OCI-LY1 (cell line): Measurements from ENCODE around the gene EIF5A.

Source experiments
- H2AFZ ChIP-seq: fragments of 200-600 bp; sonication (generic), shearing (Covaris generic); 2 replicates; pipeline ENCODE4 v1.6.0; 2014; ENCODE audit warnings: antibody characterized with exemption, mild to moderate bottlenecking, low read length
- H3F3A ChIP-seq: fragments of 200-600 bp; sonication (generic), shearing (Covaris generic); 2 replicates; pipeline ENCODE4 v1.6.0; 2014; ENCODE audit warnings: mild to moderate bottlenecking, antibody characterized with exemption, low read length, moderate library complexity; ENCODE audit not compliant: insufficient read depth
- H3K27ac ChIP-seq: fragments of 200-600 bp; sonication (generic); 2 replicates; pipeline ENCODE4 v1.5.1; 2014; ENCODE audit warnings: low read length, mixed run types, mild to moderate bottlenecking, low read depth; ENCODE audit not compliant: poor library complexity, severe bottlenecking
- H3K27me3 ChIP-seq: fragments of 200-600 bp; sonication (generic); 2 replicates; pipeline ENCODE4 v1.6.0; 2014; ENCODE audit warnings: antibody characterized with exemption, mild to moderate bottlenecking, low read length, moderate library complexity; ENCODE audit not compliant: insufficient read depth
- H3K36me3 ChIP-seq: fragments of 200-600 bp; sonication (generic); 2 replicates; pipeline ENCODE4 v1.6.1; 2014; ENCODE audit warnings: mild to moderate bottlenecking, antibody characterized with exemption, low read length, moderate library complexity, mixed read lengths; ENCODE audit not compliant: insufficient read depth
- H3K4me1 ChIP-seq: fragments of 200-600 bp; sonication (generic); 2 replicates; pipeline ENCODE4 v1.5.1; 2014; ENCODE audit warnings: mild to moderate bottlenecking, low read length, moderate library complexity; ENCODE audit not compliant: insufficient read depth, severe bottlenecking
- H3K4me2 ChIP-seq: fragments of 200-600 bp; sonication (generic), shearing (Covaris generic); 2 replicates; pipeline ENCODE4 v1.6.1; 2014; ENCODE audit warnings: low read length
- H3K4me3 ChIP-seq: fragments of 200-600 bp; sonication (generic); 2 replicates; pipeline ENCODE4 v1.5.1; 2014; ENCODE audit warnings: low read length, low read depth, mild to moderate bottlenecking, mixed read lengths; ENCODE audit not compliant: poor library complexity, severe bottlenecking
- H3K79me2 ChIP-seq: fragments of 200-600 bp; shearing (Covaris generic); 2 replicates; pipeline ENCODE4 v1.6.1; 2016; ENCODE audit warnings: mixed run types, low read length, mixed read lengths; ENCODE audit not compliant: insufficient read depth
- H3K9ac ChIP-seq: fragments of 200-600 bp; sonication (generic), shearing (Covaris generic); 2 replicates; pipeline ENCODE4 v1.6.1; 2014; ENCODE audit warnings: mild to moderate bottlenecking, low read length, mixed read lengths
- H3K9me2 ChIP-seq: fragments of 200-600 bp; sonication (generic), shearing (Covaris generic); 2 replicates; pipeline ENCODE4 v1.6.1; 2014; ENCODE audit warnings: low read depth, mild to moderate bottlenecking, low read length, mixed read lengths
- H3K9me3 ChIP-seq: fragments of 200-600 bp; shearing (Covaris generic); 2 replicates; pipeline ENCODE4 v1.6.1; 2014; ENCODE audit warnings: low read length, mixed read lengths
- H4K20me1 ChIP-seq: fragments of 200-600 bp; sonication (generic), shearing (Covaris generic); 2 replicates; pipeline ENCODE4 v1.6.0; 2016; ENCODE audit warnings: mild to moderate bottlenecking, low read length; ENCODE audit not compliant: insufficient read depth
- CTCF ChIP-seq: fragments of 200-600 bp; sonication (generic), shearing (Covaris generic); IDR thresholded peaks from 2 replicates; pipeline ENCODE4 v1.5.1; 2017; ENCODE audit warnings: mild to moderate bottlenecking, antibody characterized with exemption, low read length, moderate library complexity, mixed read lengths
- EZH2 ChIP-seq: fragments of 200-600 bp; sonication (generic), shearing (Covaris generic); IDR thresholded peaks from 2 replicates; pipeline ENCODE4 v1.8.0; 2017; ENCODE audit warnings: borderline replicate concordance, mixed run types, mild to moderate bottlenecking, antibody characterized with exemption, low read length, moderate library complexity, mixed read lengths

The EIF5A gene

DNA sequence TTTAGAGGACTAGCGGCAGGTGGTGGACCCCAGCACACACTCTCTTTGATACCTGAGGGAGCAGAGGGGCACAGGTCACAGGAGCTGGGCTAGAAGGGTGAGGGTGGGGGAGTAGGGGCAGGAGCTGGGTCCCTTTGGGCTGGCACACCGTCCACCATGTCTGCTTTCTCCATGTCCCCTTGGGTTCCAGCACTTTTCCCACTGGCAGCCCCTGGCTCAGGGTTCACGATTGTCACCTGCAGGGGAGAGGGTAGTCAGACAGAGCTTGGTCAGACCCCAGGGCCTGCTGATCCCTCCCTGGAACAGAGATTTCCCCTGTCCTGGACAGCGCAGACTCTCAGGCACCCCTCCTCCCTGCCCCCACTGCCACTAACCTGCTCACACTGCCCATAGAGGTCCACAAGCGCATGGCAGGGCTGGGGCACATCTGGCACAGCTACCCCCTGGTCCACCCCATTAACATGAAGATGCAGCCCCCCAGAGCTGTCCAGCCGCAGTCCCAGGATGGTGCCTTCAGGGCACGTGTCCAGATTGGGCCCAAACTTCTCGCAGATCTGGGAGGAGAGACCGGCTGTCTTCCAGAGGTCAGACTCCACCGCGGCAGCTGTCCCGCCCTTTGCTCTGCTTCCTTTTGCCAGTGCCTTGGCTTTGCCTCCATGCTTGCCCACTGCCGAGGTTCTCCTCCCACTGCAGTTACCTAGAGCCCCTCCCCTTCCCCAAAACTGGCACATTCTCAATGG lies 10.9 kb downstream of the EIF5A start:
- H3K4me2 ChIP-seq: no peak overlapping the region
- no peak overlapping the region for H2AFZ ChIP-seq
- peaks cover 77% of the 10 kb centered on the region for H3K36me3 ChIP-seq
- H3K4me3 ChIP-seq: no peak overlapping the region
- H3K9me3 ChIP-seq: no peaks in the 10 kb centered on the region
- no peaks in the 10 kb centered on the region for H3K27me3 ChIP-seq
- 0 out of 2 replicates have a peak, but pooled peaks cover 8% of the 10 kb centered on the region for H3F3A ChIP-seq
- H3K4me1 ChIP-seq: peaks cover 23% of the 10 kb centered on the region
- no peaks in the 10 kb centered on the region for H4K20me1 ChIP-seq
- H3K9ac ChIP-seq: no peak overlapping the region
- no peaks in the 10 kb centered on the region for H3K9me2 ChIP-seq
- no peaks in the 10 kb centered on the region for H3K79me2 ChIP-seq
- H3K27ac ChIP-seq: no peak overlapping the region
- TF ChIP-seq CTCF (no peak), EZH2 (no peak)

- no peak overlapping the region for H3K4me2 ChIP-seq
- H2AFZ ChIP-seq: no peak overlapping the region
- no peak overlapping the region for H3K4me3 ChIP-seq
- no peaks in the 10 kb centered on the region for H3K4me1 ChIP-seq
- no peaks in the 10 kb centered on the region for H3K9me2 ChIP-seq
- no peaks in the 10 kb centered on the region for H3K79me2 ChIP-seq
- no peak for TF ChIP-seq EZH2
- TF ChIP-seq CTCF: no peak
- peaks cover 87% of the 10 kb centered on the region for H3K36me3 ChIP-seq
- no peaks in the 10 kb centered on the region for H3K27me3 ChIP-seq
- H3K9me3 ChIP-seq: no peaks in the 10 kb centered on the region
- H3K9ac ChIP-seq: no peak overlapping the region
- H4K20me1 ChIP-seq: no peaks in the 10 kb centered on the region
- H3F3A ChIP-seq: 0 out of 2 replicates have a peak, but pooled peaks cover 2% of the 10 kb centered on the region
- H3K27ac ChIP-seq: no peak overlapping the region
These were observed 14.0 kb downstream of the EIF5A start for GRCh38 chr17:7321466-7321865.

DNA sequence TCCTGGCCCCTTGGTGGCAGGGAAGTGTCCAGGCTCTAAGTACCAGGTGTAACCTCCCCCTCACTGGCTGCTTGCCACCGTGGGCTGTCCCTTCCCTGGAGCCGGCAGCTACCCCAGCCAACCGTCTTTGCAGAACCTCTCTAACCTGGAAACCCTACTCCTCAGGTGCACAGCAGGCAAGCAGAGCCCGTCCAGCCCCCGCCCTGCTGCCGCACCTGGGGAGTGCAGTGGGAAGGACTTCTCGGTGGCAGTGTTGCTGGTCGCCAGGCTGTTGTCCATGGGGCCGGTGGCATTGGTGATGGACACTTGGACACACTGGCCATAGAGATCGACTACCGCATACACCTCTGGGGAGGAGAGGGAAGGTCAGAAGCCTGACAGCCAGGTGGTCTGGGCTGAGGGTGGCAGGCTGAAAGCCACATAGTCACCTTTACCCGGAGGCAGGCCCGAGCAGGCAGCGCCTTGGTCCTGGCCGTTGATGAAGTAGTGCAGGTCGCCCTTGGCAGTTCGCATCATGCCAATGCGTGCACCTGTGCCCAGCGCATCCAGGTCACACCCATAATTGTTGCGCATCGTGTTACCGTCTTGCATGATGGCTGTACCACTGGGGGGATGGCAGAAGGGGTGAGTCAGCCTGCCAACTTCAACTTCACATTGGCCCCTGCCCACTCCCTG lies 15.2 kb downstream of the EIF5A start:
- Histone ChIP-seq H3K36me3 (peaks cover 81% of the 10 kb centered on the region), H4K20me1 (no peaks in the 10 kb centered on the region), H3K9ac (no peak overlapping the region)

More for the DNA sequence above, 15.2 kb downstream of the EIF5A start:
- Histone ChIP-seq H3K27me3 (no peaks in the 10 kb centered on the region), H3K4me1 (peaks cover 3% of the 10 kb centered on the region), H3K9me2 (no peaks in the 10 kb centered on the region), H3K27ac (no peak overlapping the region), H3K9me3 (no peaks in the 10 kb centered on the region), H3K4me2 (no peak overlapping the region), H3K79me2 (no peaks in the 10 kb centered on the region), H3K4me3 (no peak overlapping the region), H2AFZ (no peak overlapping the region), H3F3A (0 out of 2 replicates have a peak, but pooled peaks cover 2% of the 10 kb centered on the region)
- TF ChIP-seq CTCF: no peak
- no peak for TF ChIP-seq EZH2
